SK-N-SH (cell line): ENCODE measurements around the gene NTN1. TPM values are rescaled to one million over a fixed set of nuclear protein-coding genes. Genes with fewer than 3 reads are reported as not detected.

Source experiments
- CTCF ChIA-PET: fragments of 300-600, 350-600 bp; formaldehyde crosslinking; extraction: SDS; loops from one replicate; lab custom pipeline; 2021; lab: Yijun Ruan, JAX
- POLR2A ChIA-PET: fragments of 350-600 bp; sonication (Branson Sonifier 250); formaldehyde crosslinking; extraction: SDS; loops from one replicate; lab custom pipeline; 2020; ENCODE audit warnings: antibody characterized with exemption, inconsistent platforms; lab: Yijun Ruan, JAX
- DNase-seq: peaks from one replicate; pipeline ENCODE4 v3.0.0; 2012
- H2AFZ ChIP-seq: fragments of 200-600 bp; sonication (generic); 2 replicates; pipeline ENCODE4 v1.8.1; 2016; ENCODE audit warnings: antibody characterized with exemption, mild to moderate bottlenecking, low read depth
- H3F3A ChIP-seq: fragments of 200-600 bp; sonication (generic); replicated peaks from 2 replicates; pipeline ENCODE3; 2016; ENCODE audit warnings: antibody characterized with exemption, mild to moderate bottlenecking; ENCODE audit not compliant: insufficient read depth
- H3K27ac ChIP-seq, 2 experiments: fragments of 200-500 bp in 1 of 2; fragments of 200-600 bp in 1 of 2; sonication (Bioruptor generic) in 1 of 2; sonication (generic), shearing (Covaris generic) in 1 of 2; 2 replicates each; pipeline versions ENCODE4 v1.5.1 to v1.6.1; 2014 to 2016; ENCODE audit warnings: low read depth in 2 of 2, inconsistent platforms in 1 of 2, low read length in 1 of 2, mild to moderate bottlenecking in 1 of 2, mixed read lengths in 1 of 2
- H3K27me3 ChIP-seq: fragments of 200-600 bp; sonication (generic), shearing (Covaris generic); 2 replicates; pipeline ENCODE4 v1.6.1; 2016; ENCODE audit warnings: mixed run types; ENCODE audit not compliant: insufficient read depth
- H3K36me3 ChIP-seq, 2 experiments: fragments of 200-500 bp in 1 of 2; fragments of 200-600 bp in 1 of 2; sonication (Bioruptor generic) in 1 of 2; sonication (generic) in 1 of 2; replicated peaks in 1 of 2; 2 replicates each; pipeline versions ENCODE3 to v1.5.1; 2014 to 2016; ENCODE audit warnings: low read length in 1 of 2, mild to moderate bottlenecking in 1 of 2; ENCODE audit not compliant: insufficient read depth in 2 of 2, control insufficient read depth in 1 of 2
- H3K4me1 ChIP-seq, 2 experiments: fragments of 200-500 bp in 1 of 2; fragments of 200-600 bp in 1 of 2; sonication (Bioruptor generic) in 1 of 2; sonication (generic), shearing (Covaris generic) in 1 of 2; 2 replicates each; pipeline versions ENCODE4 v1.5.1 to v1.6.1; 2014 to 2016; ENCODE audit warnings: low read depth in 1 of 2, low read length in 1 of 2, mixed run types in 1 of 2; ENCODE audit not compliant: insufficient read depth in 2 of 2, control insufficient read depth in 1 of 2
- H3K4me2 ChIP-seq: fragments of 200-600 bp; sonication (generic), shearing (Covaris generic); 2 replicates; pipeline ENCODE4 v1.6.1; 2017; ENCODE audit warnings: mixed run types
- H3K4me3 ChIP-seq, 2 experiments: fragments of 200-500 bp in 1 of 2; fragments of 200-600 bp in 1 of 2; sonication (Bioruptor generic) in 1 of 2; sonication (generic), shearing (Covaris generic) in 1 of 2; 2 replicates each; pipeline versions ENCODE4 v1.5.1 to v1.8.1; 2014 to 2016; ENCODE audit warnings: low read depth in 2 of 2, inconsistent platforms in 1 of 2, low read length in 1 of 2, mild to moderate bottlenecking in 1 of 2, mixed read lengths in 1 of 2, moderate library complexity in 1 of 2
- H3K79me2 ChIP-seq: fragments of 200-600 bp; sonication (generic); 2 replicates; pipeline ENCODE4 v1.8.1; 2017; ENCODE audit warnings: mild to moderate bottlenecking; ENCODE audit not compliant: insufficient read depth
- H3K9ac ChIP-seq: fragments of 200-600 bp; sonication (generic); 2 replicates; pipeline ENCODE4 v1.6.1; 2017; ENCODE audit warnings: mixed run types
- H3K9me2 ChIP-seq: fragments of 200-600 bp; sonication (generic); 2 replicates; pipeline ENCODE4 v1.6.1; 2017; ENCODE audit warnings: mixed run types
- H3K9me3 ChIP-seq: fragments of 200-600 bp; sonication (generic); 2 replicates; pipeline ENCODE4 v1.6.1; 2017; ENCODE audit warnings: mixed run types, mild to moderate bottlenecking, moderate library complexity
- H4K20me1 ChIP-seq: fragments of 200-600 bp; sonication (generic); 2 replicates; pipeline ENCODE4 v1.6.1; 2017; ENCODE audit warnings: mild to moderate bottlenecking, mixed run types; ENCODE audit not compliant: insufficient read depth
- CHD2 ChIP-seq: fragments of 150-350 bp; IDR thresholded peaks from 2 replicates; pipeline ENCODE4 v1.6.1; 2018; ENCODE audit warnings: low read length; ENCODE audit not compliant: partially characterized antibody
- ELF1 ChIP-seq: IDR thresholded peaks from 2 replicates; pipeline ENCODE4 v1.4.0; 2012
- NFIC ChIP-seq: IDR thresholded peaks from 2 replicates; pipeline ENCODE4 v1.4.0; 2012; ENCODE audit warnings: borderline replicate concordance
- POLR2AphosphoS5 ChIP-seq: IDR thresholded peaks from 2 replicates; pipeline ENCODE4 v1.6.1; 2012; ENCODE audit warnings: low read depth, low read length
- RAD21 ChIP-seq: IDR thresholded peaks from 2 replicates; pipeline ENCODE4 v1.6.1; 2012; ENCODE audit warnings: mild to moderate bottlenecking, low read length
- RXRA ChIP-seq: IDR thresholded peaks from 2 replicates; pipeline ENCODE4 v1.4.0; 2012; ENCODE audit warnings: low read depth, mild to moderate bottlenecking, borderline replicate concordance
- SMC3 ChIP-seq: IDR thresholded peaks from 2 replicates; pipeline ENCODE4 v1.6.1; 2012; ENCODE audit warnings: low read depth, low read length, improper control_type of control experiment
- TAF1 ChIP-seq: IDR thresholded peaks from 2 replicates; pipeline ENCODE4 v1.6.1; 2012; ENCODE audit warnings: low read depth, mild to moderate bottlenecking, low read length, moderate library complexity, borderline replicate concordance
- WGBS: methylation state at CpG from one replicate; pipeline ENCODE4 v1.1.6; 2017; ENCODE audit warnings: low lambda C conversion rate; 5-methylcytosine and 5-hydroxymethylcytosine counted together
- polyA plus RNA-seq, 3 experiments: library from polyadenylated mRNA; depleted of rRNA; stranded (reverse); fragments of >200 nt; gene quantifications; 2 replicates each; pipeline ENCODE4 v1.2.3, GENCODE V29; 2012
- TF ChIP-seq, protein P1 (sequence below): IDR thresholded peaks from 2 replicates; pipeline ENCODE4 v1.6.1; 2012; ENCODE audit warnings: mild to moderate bottlenecking, low read depth, low read length, moderate library complexity
- TF ChIP-seq, protein P2 (sequence below): IDR thresholded peaks from 2 replicates; pipeline ENCODE4 v1.4.0; 2012; ENCODE audit warnings: low read depth, borderline replicate concordance
- TF ChIP-seq, protein P3 (sequence below): IDR thresholded peaks from 2 replicates; pipeline ENCODE4 v1.4.0; 2012; ENCODE audit warnings: low read depth

NTN1 gene
- polyA plus RNA-seq, 1 of the 3 experiments (the other 2 are of a cell fraction), result 0.05 TPM

DNA sequence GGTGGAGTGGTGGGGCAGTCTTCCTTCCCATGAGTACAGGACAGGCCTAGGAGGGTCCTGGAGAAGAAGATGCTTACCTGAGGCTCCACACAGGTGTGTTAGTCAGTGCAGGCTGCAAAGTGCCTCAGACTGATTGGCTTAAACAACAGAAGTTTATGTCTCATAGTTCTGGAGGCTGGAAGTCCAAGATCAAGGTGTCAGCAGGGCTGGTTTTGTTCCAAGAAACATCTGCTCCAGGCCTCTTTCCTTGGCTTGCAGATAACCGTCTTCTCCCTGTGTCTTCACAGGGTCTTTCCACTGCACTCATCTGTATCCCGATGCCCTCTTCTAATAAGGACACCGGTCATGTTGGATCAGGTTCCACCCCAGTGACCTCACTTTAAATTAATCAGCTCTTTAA lies 153.0 kb downstream of the NTN1 start (continued):
- TF ChIP-seq, protein P1, sequence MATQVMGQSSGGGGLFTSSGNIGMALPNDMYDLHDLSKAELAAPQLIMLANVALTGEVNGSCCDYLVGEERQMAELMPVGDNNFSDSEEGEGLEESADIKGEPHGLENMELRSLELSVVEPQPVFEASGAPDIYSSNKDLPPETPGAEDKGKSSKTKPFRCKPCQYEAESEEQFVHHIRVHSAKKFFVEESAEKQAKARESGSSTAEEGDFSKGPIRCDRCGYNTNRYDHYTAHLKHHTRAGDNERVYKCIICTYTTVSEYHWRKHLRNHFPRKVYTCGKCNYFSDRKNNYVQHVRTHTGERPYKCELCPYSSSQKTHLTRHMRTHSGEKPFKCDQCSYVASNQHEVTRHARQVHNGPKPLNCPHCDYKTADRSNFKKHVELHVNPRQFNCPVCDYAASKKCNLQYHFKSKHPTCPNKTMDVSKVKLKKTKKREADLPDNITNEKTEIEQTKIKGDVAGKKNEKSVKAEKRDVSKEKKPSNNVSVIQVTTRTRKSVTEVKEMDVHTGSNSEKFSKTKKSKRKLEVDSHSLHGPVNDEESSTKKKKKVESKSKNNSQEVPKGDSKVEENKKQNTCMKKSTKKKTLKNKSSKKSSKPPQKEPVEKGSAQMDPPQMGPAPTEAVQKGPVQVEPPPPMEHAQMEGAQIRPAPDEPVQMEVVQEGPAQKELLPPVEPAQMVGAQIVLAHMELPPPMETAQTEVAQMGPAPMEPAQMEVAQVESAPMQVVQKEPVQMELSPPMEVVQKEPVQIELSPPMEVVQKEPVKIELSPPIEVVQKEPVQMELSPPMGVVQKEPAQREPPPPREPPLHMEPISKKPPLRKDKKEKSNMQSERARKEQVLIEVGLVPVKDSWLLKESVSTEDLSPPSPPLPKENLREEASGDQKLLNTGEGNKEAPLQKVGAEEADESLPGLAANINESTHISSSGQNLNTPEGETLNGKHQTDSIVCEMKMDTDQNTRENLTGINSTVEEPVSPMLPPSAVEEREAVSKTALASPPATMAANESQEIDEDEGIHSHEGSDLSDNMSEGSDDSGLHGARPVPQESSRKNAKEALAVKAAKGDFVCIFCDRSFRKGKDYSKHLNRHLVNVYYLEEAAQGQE, result no peak
- TF ChIP-seq TAF1, result no peak

DNA sequence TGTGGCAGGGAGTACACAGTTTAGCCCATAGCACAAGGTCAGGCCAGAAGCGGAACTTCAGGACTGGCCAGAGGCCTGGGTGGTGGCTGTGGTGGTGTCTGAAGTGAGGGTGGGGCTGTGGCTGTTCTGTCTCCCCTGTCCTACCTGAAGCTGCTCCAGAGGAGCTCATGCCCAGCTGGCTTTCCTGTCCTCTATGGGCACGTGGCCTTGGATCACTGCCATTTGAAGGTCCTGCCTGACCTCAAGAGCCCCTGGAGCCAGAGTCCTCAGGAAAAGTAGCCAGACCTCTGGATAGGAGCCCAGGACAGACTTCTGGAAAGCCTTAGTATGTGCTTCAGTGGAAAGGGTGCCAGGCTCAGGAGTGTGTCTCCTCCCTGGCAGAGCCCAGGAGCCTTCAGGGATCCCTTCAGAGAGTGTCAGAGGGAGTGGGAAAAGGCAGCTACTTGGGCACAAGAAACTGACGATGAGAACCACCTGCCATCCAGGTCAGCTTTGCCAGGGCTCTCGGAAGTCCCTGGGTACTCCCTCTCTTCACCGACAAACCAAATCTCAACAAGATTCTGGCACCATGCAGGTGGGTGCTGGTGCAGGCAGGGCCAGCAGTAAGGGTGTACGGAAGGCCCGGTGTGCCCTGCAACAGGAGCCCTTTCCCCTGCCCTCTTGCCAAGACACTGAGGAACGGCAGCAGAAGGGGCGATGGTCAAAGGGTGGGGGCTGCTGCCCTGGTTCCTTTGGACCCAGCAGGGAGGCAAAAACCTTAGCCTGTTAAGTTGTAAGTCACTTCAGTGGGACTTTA lies 153.7 kb downstream of the NTN1 start:
- Histone ChIP-seq H3K4me1 (no peaks in the 10 kb centered on the region), H3K4me2 (no peak overlapping the region), H3K27ac (no peak overlapping the region), H3K9me2 (no peaks in the 10 kb centered on the region), H3K27me3 (no peaks in the 10 kb centered on the region), H3K4me3 (no peak overlapping the region), H3K9ac (no peak overlapping the region), H3K9me3 (no peaks in the 10 kb centered on the region), H3K36me3 (no peaks in the 10 kb centered on the region), H3K79me2 (no peaks in the 10 kb centered on the region), H4K20me1 (no peaks in the 10 kb centered on the region), H2AFZ (no peak overlapping the region), H3F3A (no peaks in the 10 kb centered on the region)
- CTCF ChIA-PET, result no interaction called here
- POLR2A ChIA-PET, result no interaction called here
- WGBS, result 48% methylated on average over 6 of the region's 9 CpGs
- TF ChIP-seq ELF1, result no peak
- TF ChIP-seq RAD21, result no peak
- no peak for TF ChIP-seq NFIC
- TF ChIP-seq RXRA, result no peak
- TF ChIP-seq, protein P1, result no peak
- no peak for TF ChIP-seq POLR2AphosphoS5
- no peak for TF ChIP-seq CHD2
- TF ChIP-seq, protein P2, sequence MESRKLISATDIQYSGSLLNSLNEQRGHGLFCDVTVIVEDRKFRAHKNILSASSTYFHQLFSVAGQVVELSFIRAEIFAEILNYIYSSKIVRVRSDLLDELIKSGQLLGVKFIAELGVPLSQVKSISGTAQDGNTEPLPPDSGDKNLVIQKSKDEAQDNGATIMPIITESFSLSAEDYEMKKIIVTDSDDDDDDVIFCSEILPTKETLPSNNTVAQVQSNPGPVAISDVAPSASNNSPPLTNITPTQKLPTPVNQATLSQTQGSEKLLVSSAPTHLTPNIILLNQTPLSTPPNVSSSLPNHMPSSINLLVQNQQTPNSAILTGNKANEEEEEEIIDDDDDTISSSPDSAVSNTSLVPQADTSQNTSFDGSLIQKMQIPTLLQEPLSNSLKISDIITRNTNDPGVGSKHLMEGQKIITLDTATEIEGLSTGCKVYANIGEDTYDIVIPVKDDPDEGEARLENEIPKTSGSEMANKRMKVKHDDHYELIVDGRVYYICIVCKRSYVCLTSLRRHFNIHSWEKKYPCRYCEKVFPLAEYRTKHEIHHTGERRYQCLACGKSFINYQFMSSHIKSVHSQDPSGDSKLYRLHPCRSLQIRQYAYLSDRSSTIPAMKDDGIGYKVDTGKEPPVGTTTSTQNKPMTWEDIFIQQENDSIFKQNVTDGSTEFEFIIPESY, result no peak
- no peak for TF ChIP-seq SMC3
- TF ChIP-seq, protein P3, sequence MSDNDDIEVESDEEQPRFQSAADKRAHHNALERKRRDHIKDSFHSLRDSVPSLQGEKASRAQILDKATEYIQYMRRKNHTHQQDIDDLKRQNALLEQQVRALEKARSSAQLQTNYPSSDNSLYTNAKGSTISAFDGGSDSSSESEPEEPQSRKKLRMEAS, result no peak
- no peak for DNase-seq
